ENCODE data around the gene SLAMF8. TPM values are rescaled to one million over a fixed set of nuclear protein-coding genes. Genes with fewer than 3 reads are reported as not detected.

SLAMF8 gene
- total RNA-seq, 1 experiment from 2014 or later: not detected

- H4K8ac ChIP-seq (replicated peaks; ENCODE audit: insufficient read length, low read depth, low read length): no peak overlapping the region
- H4K20me1 ChIP-seq (ENCODE audit: control insufficient read depth, insufficient read depth, insufficient read length): no peaks in the 10 kb centered on the region
- H3K23ac ChIP-seq (ENCODE audit: insufficient read length, low read depth, low read length): no peak overlapping the region
- no peak overlapping the region for H2AFZ ChIP-seq (ENCODE audit: low read length)
- peaks cover 18% of the 10 kb centered on the region for H3K27me3 Mint-ChIP-seq (ENCODE audit: low read depth)
- no peak overlapping the region for H3T11ph ChIP-seq (ENCODE audit: low read length)
- H2BK15ac ChIP-seq (ENCODE audit: low read depth, low read length): no peak overlapping the region
- H3K4me2 ChIP-seq (ENCODE audit: insufficient read depth, insufficient read length, low read length): no peak overlapping the region
- H3K4me1 Mint-ChIP-seq: peaks cover 4 to 10% of the 10 kb centered on the region in 2 experiments
- H3K23me2 ChIP-seq (ENCODE audit: insufficient read length, low read depth, low read length, poor library complexity, severe bottlenecking): no peaks in the 10 kb centered on the region
- H3K27ac ChIP-seq (ENCODE audit: insufficient read length, low read depth, low read length): no peak overlapping the region
- no peak overlapping the region for H3K4me3 Mint-ChIP-seq
- no peak overlapping the region for H2BK120ac ChIP-seq (ENCODE audit: low read depth, low read length, poor library complexity, severe bottlenecking)
- no peak for DNase-seq
- H3K14ac ChIP-seq (ENCODE audit: insufficient read depth, low read length): no peak overlapping the region
- no peak for TF ChIP-seq CTCF (conservative IDR thresholded peaks at IDR 0.05)
- no CpG with 5 or more reads among the region's 4 CpGs for WGBS (ENCODE audit: extremely low coverage, insufficient read length, low lambda C conversion rate)
- H3K36me3 Mint-ChIP-seq (ENCODE audit: insufficient read depth in 1 of 3, low read depth in 3 of 3): peaks cover 0 to 2% (median 0%) of the 10 kb centered on the region in 3 experiments; a peak in 2 of 7 replicates
- H3K9me3 ChIP-seq (ENCODE audit: control insufficient read depth, low read depth, low read length): no peaks in the 10 kb centered on the region
- no peak overlapping the region for H3K4ac ChIP-seq (ENCODE audit: low read depth, low read length)
- no peak overlapping the region for H2BK5ac ChIP-seq (ENCODE audit: insufficient read length, low read length)
- H3K79me2 ChIP-seq (ENCODE audit: insufficient read depth, low read length): no peaks in the 10 kb centered on the region
- H3K9ac ChIP-seq (ENCODE audit: extremely low read depth, insufficient read length, low read length): no peak overlapping the region
- no peak overlapping the region for H2BK20ac ChIP-seq (ENCODE audit: low read depth, low read length, poor library complexity, severe bottlenecking)
- H3K56ac ChIP-seq (ENCODE audit: insufficient read length, low read depth, low read length): no peak overlapping the region
- H4K5ac ChIP-seq (ENCODE audit: insufficient read length, low read depth, low read length): no peak overlapping the region
- H3K9me3 Mint-ChIP-seq: no peaks in the 10 kb centered on the region
- peak overlapping the region in 1 of 3 experiments; percentile 71; a peak in 1 of 7 replicates for H3K27ac Mint-ChIP-seq
- H2AK5ac ChIP-seq (ENCODE audit: insufficient read length, low read length): no peak overlapping the region
- H3K18ac ChIP-seq (ENCODE audit: insufficient read length, low read depth, low read length): no peak overlapping the region
- no peaks in the 10 kb centered on the region for H3K4me1 ChIP-seq (ENCODE audit: insufficient read depth, low read length)
- H3K27me3 ChIP-seq (ENCODE audit: insufficient read depth, low read length): no peaks in the 10 kb centered on the region
- no peaks in the 10 kb centered on the region for H3K79me1 ChIP-seq (ENCODE audit: insufficient read depth, low read depth, low read length, poor library complexity, severe bottlenecking)
- H2BK12ac ChIP-seq (ENCODE audit: insufficient read length, low read depth, low read length): no peak overlapping the region
- no peak overlapping the region for H4K91ac ChIP-seq (ENCODE audit: insufficient read length, low read depth, low read length)
Observed at GRCh38 chr1:159873530-159874143, 47.0 kb downstream of the SLAMF8 start.
